ENCODE data around the gene TBX3. TPM values are rescaled to one million over a fixed set of nuclear protein-coding genes. Genes with fewer than 3 reads are reported as not detected.

Gene TBX3
- polyA plus RNA-seq, 3 donors = 1.9 to 18.1 (median 10.3) TPM

DNA sequence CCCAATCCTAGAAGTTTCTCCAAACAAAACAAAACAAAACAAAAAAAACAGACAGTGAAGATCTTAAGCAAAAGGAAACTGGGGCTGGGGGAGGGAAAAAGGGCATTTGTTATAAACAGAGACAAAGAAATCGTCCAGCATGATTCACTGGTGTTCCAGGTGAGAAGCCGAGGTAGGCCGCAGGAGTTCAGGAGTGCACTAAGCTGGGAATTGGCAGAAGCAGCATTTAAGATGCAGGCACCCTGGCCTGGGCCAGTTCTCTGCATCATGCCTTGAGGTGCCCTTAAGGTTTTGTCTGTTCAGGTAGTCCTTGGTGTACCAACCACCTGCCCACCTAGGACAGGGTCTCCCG is 11.2 kb downstream of the TBX3 start:
- whole genome bisulfite sequencing, 3 donors = 68 to 73% (median 68%) methylated on average over 4 of the region's 4 CpGs
- no peak overlapping the region for H3K27ac ChIP-seq (ENCODE audit: low read depth, low read length)

GRCh38 chr12:114671443-114672411 is 12.2 kb downstream of the TBX3 start:
- H3K27ac ChIP-seq (ENCODE audit: low read depth, low read length) = no peak overlapping the region
- 19 to 50% (median 42%) methylated on average over 60 to 61 of the region's 61 CpGs for WGBS, 3 donors

DNA sequence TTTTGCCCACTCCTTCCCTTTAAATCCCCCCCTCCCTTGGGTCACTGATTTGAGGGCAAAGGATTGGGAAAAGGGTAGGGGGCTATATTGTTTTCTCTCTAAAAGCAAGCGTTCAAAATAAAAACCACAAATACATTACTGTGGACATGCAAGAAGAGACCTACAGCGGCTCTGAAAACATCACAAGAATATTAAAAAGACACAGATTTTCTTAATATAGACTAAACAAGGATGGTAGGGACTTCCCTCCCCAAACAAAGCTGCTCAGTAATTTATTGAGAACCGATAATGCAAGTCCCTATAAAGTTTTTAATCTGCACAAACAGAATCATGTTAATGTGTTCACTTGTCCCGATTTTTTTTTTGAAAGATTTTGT is 12.9 kb downstream of the TBX3 start:
- H3K27ac ChIP-seq (ENCODE audit: low read depth, low read length) = no peak overlapping the region
- 31 to 51% (median 45%) methylated on average over 4 of the region's 4 CpGs for WGBS, 3 donors

DNA sequence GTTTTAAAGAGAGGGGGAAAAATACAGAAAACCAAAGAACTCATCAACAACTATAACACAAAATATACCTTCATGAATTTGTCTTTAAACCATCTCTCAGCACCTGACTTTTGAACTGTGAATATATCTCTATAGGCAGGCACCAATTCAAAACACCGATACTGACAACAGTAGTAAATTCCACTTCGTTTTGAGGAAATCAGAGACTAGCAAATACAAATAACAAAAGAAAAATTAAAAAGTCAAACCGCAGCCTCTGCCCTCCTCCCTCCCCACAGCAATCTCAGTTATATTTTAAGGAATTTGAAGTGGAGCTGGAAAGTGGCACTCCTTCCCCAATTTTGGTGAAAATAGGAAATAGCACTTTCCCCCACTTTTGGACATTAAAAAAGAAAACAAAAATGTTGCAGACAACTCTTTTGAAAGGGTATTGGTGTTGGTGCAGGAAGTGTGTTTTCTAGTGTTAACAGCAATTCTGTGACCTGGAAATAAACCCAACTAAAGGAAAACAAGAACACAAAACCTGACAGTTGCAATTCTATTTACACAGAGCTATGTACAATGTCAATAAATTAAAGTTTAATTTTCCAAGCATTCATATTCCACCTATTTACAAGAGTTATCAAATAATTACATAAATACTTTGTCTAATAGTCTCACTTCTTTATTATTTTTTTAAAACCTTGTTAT is 13.5 kb downstream of the TBX3 start:
- H3K27ac ChIP-seq (ENCODE audit: low read depth, low read length) = no peak overlapping the region
- 25 to 46% (median 41%) methylated on average over 3 of the region's 3 CpGs for WGBS, 3 donors

GRCh38 chr12:114669401-114670290 is 14.3 kb downstream of the TBX3 start:
- WGBS, 3 donors = 16 to 51% (median 47%) methylated on average over 33 of the region's 33 CpGs
- H3K27ac ChIP-seq (ENCODE audit: low read depth, low read length) = no peak overlapping the region

DNA sequence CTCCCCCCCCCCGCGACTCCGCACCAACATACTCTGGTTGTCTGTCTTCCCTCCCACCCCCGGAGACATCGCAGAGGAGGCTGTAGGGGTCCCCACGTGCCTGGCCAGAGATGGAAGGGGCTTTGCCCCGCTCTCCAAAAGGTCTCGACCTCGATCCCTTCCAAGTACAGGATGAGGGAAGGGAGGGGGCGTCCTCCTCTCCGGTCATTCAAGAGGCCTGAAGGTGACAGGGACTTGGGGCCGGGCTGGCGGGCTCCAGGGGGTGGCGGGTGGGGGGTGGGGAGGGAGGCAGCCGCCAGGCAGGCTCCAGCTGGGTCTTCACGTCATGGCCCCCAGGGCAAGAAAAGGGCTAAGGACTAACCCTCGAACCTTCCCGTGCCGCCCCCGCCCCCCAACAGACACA is 15.1 kb downstream of the TBX3 start:
- 10 to 24% (median 14%) methylated on average over 17 to 20 of the region's 20 CpGs for WGBS, 3 donors
- H3K27ac ChIP-seq (ENCODE audit: low read depth, low read length) = no peak overlapping the region

- WGBS, 3 donors = 1% methylated on average over 41 to 45 of the region's 46 CpGs
- H3K27ac ChIP-seq (ENCODE audit: low read depth, low read length) = no peak overlapping the region
Observed at GRCh38 chr12:114668151-114668885, 15.7 kb downstream of the TBX3 start.

DNA sequence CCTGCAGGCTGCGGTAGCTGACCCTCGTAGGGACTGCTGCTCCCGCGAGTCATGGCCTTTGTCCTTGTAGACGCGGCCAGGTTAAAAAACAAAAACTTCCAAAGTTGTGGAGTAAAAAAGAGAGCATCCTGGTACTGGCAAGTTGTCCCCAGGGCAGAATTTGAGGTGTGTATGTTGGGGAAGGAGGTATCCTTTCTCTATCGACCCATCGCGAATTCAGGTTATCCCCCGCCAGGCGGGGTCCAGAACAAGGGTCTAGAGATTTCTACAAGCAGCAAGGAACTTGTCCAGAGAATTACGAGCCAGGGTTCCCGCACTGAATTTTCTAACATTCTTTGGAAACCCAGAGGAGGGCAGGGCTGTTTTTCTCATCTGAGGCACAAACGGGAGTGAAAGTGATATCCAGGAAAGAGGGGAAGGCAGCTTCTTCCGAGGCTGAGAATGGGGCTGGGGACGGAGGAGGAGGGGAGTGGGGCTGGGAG is 16.3 kb downstream of the TBX3 start:
- 22 to 29% (median 27%) methylated on average over 16 of the region's 16 CpGs for WGBS, 3 donors
- H3K27ac ChIP-seq (ENCODE audit: low read depth, low read length) = no peak overlapping the region

- WGBS, 3 donors = 27 to 53% (median 51%) methylated on average over 53 of the region's 53 CpGs
- H3K27ac ChIP-seq (ENCODE audit: low read depth, low read length) = no peak overlapping the region
Observed at GRCh38 chr12:114666746-114667668, 17.0 kb downstream of the TBX3 start.

DNA sequence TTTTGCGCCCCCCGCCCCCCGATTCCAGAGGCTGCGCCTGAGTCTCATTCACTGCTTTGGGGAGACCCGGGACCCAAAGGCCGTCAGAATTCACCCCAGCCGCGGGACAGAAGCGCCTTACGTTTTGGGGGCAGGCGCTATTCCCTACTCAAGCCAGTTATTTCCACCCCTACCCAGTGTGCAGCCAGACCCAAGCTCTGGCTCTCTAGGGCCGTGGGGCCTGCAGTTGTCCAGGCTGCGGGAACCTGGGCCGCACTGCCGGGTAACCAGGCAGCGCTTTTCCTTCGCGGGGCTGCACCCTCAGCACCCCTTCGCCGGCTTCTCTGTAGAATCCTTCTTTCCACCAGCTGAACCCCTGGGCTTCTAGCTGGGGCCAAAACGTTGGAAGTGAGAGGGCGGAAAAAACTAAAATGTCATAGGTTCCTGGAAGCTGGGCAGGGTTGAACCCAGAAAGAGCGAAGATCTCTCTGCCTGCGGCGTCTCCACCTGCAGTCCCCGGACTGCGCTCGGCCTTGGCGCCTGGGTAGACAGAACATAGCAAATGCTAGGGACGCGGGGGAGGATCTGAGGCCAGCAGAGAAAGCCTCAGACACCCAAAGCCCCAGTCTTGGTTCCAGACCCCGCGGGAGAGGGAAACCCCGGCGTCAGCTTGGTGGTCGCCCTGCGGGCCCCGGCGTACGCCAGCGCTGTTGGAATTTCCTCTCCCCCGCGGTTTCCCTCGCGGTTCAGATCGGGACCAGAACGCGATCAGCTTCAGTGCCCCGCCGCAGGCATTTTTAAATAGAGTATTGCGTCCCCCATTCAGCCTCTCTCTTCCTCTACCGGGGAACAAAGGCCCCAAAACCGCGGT is 18.3 kb downstream of the TBX3 start:
- no peak overlapping the region for H3K27ac ChIP-seq (ENCODE audit: low read depth, low read length)
- 17 to 36% (median 24%) methylated on average over 50 to 54 of the region's 54 CpGs for WGBS, 3 donors

DNA sequence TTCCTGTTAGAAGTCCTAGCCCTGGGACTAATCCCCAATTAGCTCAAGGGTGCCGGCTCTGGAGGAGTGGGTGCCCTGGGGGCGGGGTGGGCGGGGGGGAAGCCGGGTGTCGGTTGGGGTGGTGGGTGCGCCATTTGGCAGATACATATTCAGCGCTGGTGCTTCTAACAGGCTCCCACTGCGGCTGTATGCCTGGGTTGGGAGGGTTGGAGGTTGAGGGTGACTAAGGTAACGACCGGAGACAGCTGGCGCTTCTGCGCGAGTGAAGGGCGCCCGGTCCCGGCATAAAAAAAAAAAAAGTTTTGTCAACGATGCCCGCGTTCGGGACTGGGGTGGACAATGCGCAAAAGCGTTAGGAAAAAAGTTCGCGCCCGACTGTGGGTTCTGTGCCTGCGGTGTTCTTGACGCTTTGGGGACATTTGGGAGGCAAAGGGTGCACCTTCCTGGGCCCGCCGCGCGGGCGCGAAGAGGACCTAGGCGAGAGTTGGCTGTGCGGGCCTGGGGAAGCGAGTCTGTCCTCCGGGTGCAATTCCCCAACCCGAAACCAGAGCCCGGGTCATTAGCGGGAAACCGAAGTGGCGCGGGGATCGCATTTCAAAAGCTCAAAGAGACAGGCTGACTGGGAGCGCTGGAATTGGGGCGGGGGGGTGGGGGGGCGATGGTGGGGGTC is 19.2 kb downstream of the TBX3 start:
- WGBS, 3 donors = 9 to 16% (median 16%) methylated on average over 43 to 47 of the region's 47 CpGs

GRCh38 chr12:114662512-114663177 is 21.3 kb downstream of the TBX3 start:
- WGBS, 3 donors = 1 to 4% (median 3%) methylated on average over 3 of the region's 3 CpGs
- no peak overlapping the region for H3K27ac ChIP-seq (ENCODE audit: low read depth, low read length)

More for the DNA sequence above, 19.2 kb downstream of the TBX3 start:
- H3K27ac ChIP-seq (ENCODE audit: low read depth, low read length) = no peak overlapping the region

- WGBS, 3 donors = 57 to 71% (median 60%) methylated on average over 1 of the region's 1 CpG
- H3K27ac ChIP-seq (ENCODE audit: low read depth, low read length) = no peak overlapping the region
Observed at GRCh38 chr12:114661245-114661644, 22.7 kb downstream of the TBX3 start.

DNA sequence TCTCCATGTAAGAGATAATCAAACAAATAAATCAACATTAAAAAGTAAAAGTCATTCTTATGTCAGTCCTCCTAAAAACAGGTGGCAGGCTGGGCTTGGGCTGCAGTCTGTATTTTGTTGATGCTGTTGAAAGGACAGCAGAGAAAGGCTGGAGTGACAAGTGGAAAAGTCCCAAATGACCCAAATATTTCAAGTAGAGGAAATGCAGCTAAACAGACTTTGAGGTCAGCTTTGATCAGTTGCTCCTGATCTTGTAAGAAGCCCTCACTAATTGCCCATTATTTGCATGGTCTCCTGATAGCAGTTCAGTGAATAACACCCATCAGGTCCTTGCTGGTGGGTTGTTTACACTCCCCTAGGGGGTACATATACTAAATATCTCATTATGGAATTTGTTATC is 24.9 kb downstream of the TBX3 start:
- no peak overlapping the region for H3K27ac ChIP-seq (ENCODE audit: low read depth, low read length)

DNA sequence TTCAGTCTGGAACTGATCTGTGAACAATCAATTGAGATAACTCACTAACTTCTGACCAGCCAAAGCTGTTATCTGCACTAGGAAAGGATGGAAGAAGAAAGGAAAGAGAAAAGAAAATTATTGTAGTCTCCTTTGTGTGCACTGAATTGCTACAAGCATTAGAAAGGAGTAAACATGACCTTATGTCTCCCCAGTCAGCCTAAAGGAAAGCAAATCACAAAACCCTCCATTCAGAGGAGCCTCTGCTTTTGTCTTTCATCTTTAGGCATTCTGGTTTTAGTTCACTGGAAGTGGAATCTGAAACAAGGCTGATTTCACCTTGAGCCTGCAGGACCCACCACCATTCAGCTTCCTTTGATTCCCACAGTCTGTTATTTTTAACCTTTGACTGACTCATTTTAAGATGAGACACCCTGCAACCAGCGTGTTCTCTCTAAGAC is 26.0 kb downstream of the TBX3 start:
- WGBS, 3 donors = 45 to 92% (median 87%) methylated on average over 1 of the region's 1 CpG
- H3K27ac ChIP-seq (ENCODE audit: low read depth, low read length) = no peak overlapping the region

All from adipose tissue (tissue), 3 donors.